GM19351 (cell line): ENCODE results near the gene IGSF21.

Experiments used
- ATAC-seq: cut with Tn5 transposase; IDR thresholded peaks from one replicate; pipeline ENCODE4 v1.9.1; 2021; ENCODE audit warnings: mild to moderate bottlenecking, moderate library complexity; ENCODE audit not compliant: unreplicated experiment

IGSF21 gene

GRCh38 chr1:18094096-18094495 lies 13.5 kb upstream of the IGSF21 start:
- ATAC-seq: no peak

DNA sequence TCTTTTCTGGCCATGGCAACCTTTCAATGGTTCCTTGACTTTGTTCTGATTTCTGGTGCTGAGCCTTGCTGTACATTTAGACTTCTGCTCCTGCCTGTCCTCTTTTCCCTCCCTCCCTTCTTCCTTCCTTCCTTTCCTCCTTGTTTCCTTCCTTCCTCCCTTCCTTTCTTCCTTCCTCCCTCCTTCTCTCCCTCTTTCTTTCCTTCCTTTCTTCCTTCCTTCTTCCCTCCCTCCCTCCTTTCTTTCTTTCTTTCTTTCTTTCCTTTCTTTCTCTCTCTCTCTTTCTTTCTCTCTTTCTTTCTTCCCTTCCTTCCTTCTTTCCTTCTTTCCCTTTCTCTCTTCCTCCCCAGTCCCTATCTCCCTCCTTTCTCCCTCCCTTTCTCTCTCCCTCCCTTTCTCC lies 10.4 kb upstream of the IGSF21 start:
- ATAC-seq: no peak

GRCh38 chr1:18099026-18099425 lies 8.6 kb upstream of the IGSF21 start:
- ATAC-seq: no peak

DNA sequence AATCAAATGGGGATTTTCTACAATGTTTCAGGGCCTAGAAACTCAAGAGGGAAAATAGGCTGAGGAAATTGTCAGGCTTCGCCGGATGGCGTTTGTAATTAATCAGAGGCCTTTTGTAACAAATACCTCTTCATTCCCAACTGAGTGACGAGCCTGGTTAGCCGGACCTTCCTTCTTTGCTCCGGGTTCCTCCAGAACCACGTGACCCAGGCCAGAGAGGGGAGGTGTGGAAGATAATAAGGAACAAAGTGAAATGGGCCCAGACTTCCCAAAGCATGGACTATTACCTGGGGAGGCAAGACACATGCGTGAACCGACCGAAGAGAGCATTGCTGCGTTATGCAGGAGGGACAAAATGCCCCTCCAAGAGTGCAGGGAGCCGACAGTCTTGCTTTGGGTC lies 7.5 kb upstream of the IGSF21 start:
- no peak for ATAC-seq

DNA sequence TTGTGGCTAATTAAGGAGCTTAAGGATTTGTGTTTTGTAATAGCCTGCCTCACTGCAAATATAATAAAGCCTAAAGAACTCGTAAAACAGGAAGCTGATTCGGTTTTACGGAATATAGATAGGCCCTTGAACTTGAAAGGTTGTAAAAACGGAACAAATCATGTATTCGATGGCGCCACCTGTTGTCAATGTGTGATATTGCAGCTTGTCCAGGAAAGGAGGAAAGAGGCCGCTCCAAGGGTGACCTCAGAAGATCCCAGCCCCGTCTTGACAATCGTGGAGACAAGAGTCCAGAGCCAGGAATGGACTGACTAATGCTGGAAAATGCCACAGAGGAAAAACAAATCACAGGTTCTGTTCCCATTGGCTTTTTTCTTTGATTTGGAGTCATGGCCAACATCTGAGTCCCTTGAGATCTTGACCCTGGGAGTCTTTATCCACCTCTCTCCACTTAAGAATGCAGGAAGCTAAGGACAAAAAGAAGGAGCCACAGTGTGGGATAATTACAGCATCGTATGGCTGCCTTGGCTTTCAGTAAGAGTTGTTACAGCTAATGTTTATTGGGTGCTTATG lies 7.0 kb upstream of the IGSF21 start:
- no peak for ATAC-seq

DNA sequence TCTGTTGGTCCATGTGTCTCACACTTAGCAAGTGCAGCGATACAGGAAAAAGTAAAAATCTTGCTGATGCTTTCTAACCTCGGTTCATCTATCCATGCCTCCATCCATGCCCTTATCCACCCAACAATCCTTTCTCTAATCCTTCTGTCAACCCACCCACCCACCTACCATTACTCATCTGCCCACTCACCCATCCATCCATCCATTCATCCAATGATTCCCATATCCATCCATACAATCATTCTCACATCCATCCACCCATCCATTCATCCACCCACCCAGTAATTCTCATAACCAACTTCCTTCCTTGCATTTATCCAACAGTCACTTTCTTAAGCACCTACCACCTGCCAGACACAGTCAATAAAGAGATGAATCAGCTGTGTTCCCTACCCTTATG lies 6.1 kb upstream of the IGSF21 start:
- no peak for ATAC-seq

DNA sequence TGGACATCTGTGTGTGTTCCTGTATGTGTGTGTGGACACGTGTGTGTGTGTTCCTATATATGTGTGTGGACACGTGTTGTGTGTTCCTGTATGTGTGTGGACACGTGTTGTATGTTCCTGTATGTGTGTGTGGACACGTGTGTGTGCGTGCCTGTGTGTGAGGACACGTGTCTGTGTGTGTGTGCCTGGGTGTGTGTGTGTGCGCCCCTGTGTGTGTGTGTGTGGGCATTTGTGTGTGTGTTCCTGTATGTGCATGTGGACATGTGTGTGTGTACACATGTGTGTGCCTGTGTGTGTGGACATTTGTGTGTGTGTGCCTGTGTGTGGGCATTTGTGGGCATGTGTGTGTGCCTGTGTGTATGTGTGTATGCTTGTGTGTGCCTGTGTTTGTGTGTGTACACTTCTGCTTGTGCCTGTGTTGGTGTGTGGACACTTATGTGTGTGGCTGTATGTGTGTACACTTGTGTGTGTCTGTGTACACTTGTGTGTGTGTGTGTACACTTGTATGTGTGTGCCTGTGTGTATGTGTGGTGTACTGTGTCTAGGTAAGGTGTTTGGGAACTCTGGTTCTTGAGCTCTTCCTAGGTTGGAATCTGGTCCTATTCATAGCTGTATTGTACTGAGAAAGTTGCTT lies 3.7 kb upstream of the IGSF21 start:
- ATAC-seq: no peak

DNA sequence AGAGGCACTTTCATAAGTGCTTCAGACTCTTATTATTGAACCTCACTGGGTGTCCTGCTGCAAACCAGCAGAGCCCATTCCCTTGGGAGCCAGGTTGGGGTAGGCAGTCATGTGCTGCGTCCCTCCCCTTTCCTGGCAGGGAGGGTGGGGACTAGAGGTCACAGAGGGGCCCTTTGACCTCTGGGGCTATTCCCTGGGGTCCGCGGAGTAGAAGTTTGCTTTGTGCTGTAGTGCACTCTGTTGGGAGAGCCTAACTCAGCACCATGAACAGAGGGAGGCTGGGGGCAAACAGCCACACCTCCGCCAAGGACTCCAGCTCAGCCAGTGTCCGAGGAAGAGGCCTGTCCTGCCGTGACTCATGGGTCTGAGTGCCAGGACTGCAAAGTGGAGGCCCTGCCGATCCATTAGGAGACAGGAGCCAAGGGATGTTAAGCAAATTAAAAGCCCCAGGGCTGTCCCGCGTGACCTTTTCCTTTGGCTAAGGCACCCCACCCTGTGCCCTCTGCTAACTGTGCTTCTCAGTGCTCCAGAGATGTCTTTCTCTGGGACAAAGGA lies 3.0 kb upstream of the IGSF21 start:
- ATAC-seq: no peak

GRCh38 chr1:18105196-18105595 lies 2.4 kb upstream of the IGSF21 start:
- ATAC-seq: no peak

GRCh38 chr1:18108299-18109057 lies 880 bp downstream of the IGSF21 start:
- ATAC-seq: no peak

DNA sequence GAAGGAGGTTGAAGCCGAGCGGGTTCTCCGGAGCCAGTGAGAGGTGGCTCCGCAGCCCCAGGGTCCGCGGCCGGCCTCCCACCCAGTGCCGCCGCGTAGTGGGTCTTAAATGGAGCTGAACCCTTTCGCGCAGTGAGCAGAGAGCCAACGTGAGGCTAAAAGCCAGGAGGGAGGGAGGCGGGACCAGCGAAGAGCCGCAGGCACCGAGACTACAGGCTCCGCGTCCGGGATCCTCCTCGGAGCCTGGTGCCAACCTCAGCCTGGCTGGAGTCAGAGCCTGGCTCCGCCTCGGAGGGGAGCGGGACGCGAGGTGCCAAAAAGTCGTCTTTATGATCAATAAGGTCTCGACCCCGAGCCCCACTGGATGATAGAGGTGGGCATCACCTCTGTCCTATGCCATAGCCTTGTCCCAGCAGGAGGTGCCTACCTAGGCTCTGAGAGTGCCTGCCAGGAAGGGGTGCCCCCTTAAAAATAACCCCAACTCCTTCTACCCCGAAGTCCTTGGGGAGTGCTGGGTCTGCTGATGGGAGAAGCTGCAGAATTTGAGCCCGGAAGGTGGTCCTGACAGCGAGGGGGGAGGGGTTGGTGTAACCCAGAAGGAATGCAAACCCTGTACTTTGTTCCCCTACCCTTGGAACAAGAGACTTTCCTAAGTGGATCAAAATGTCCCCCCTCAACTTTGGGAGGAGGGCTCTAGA lies 1.6 kb downstream of the IGSF21 start:
- ATAC-seq: no peak

- no peak for ATAC-seq
Measured at GRCh38 chr1:18109756-18110597, 2.4 kb downstream of the IGSF21 start.

DNA sequence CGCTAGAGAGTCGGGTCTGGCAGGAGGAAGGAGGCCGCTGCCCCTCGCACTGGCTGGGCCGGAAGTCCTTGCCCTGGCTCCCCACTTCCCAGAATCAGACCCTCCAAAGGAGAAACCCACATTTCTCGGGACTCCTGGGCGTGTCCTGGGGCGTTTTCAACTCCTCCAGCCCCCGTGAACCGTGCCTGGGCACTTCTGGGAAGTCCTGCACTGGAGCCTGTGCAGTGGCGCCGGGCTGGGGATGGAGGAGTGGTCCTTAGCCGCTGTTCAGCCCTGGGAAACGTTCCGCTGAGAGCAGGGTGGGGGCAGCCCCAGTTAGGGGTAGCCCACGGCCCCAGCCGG lies 3.0 kb downstream of the IGSF21 start:
- no peak for ATAC-seq

- ATAC-seq: no peak
Measured at GRCh38 chr1:18110968-18111367, 3.4 kb downstream of the IGSF21 start.

DNA sequence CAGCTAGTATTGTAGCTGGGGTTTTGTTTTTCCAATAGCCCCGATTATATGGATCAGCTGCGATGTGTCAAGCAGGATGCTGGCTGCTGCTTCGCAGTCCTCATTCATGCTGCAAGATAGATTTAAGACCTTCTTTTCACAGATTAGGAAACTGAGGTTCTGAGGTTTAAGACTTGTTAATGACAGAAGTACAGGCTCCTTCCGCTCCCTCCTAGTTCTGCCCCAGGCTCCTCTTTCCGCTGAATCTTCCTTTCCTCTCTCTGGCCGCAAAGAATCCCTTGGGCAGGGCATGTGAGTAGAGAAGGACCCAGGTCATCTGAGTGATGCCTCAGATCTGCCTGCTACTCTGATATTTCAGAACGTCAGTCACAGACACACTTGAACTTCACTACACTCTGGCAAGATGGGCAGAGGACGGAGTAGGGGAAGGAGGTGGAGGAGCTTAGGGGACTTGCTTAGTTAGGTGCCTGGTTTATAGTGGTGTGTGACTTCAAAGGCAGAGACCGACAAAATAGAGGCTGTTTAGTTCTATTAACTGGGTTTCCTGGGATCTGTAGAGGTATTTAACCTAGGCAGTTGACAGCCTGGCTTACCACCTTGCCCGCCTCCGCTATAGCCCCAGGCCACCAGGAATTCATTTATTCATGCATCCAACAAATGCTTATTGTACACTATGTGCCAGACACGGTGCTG lies 4.2 kb downstream of the IGSF21 start:
- ATAC-seq: no peak

DNA sequence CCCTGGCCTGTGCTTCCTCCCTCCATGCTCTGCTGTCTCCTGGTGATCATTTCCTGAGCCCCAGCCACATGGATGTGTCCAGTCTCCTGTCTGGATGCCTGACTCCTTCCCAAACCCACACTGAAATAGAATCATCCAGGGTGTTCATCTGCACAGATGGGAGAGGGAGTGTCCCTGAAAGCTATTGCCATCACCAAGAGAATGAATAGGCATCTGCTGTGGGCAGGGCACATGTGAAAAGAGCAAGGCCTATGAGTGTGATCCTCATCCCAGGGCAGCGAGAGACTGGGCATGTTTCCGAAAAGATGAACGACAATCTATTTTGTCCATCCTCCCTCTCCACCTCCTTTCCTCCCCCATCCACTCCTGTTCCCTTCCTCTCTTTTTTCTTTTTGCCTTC lies 5.0 kb downstream of the IGSF21 start:
- no peak for ATAC-seq

DNA sequence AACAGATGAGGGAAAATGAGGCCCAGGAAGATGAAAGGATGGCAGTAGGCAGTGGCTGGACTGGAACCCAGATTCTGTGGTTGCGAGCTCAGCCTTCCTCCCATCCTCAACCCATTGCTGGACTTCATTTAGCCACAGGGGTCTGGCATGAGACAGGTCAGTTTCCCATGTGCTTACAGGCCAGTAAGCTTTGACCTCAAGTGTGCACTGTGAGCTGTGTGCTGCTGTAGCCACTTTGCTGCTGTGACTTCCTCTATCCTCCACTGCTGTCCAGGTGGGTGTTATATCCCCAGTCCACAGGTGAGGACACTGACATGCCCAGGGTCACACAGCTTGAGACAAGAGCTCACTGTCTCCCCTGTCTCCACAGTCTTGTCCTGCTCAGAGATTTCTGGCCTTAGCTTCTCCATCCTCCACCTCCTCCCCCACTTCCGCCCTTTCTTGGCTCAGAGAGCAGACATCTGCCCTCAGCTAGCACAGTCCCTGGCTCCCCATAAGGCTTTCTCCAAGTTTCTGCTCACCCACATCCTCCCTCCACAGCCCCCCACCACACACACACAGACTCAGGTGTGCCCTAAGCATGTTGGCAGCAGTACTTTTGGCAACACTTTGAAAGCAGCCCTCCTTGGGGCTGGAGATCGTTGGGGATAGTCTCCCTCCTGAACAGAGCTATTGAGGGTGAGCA lies 7.3 kb downstream of the IGSF21 start:
- ATAC-seq: no peak

- no peak for ATAC-seq
Measured at GRCh38 chr1:18116777-18117176, 9.2 kb downstream of the IGSF21 start.

DNA sequence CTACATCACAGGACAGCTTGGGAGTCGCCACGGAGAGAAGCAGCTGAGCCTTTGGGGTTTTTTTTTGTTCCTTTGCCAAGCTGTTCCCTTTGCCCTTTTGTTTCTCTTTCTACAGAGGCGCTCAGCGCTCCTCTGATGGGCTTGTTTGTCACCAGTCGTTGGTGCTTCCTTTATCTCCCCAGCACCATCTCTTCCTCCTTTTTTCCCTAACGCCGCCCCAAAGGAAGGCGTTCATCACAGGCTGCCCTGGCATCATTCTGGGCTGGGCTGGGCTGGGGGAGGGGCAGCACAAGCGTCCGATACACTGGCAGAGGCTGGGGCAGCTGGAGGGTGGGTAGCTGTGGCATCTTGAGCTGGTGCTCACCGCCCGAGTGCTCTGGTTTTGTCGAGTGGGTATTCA lies 10.5 kb downstream of the IGSF21 start:
- no peak for ATAC-seq

DNA sequence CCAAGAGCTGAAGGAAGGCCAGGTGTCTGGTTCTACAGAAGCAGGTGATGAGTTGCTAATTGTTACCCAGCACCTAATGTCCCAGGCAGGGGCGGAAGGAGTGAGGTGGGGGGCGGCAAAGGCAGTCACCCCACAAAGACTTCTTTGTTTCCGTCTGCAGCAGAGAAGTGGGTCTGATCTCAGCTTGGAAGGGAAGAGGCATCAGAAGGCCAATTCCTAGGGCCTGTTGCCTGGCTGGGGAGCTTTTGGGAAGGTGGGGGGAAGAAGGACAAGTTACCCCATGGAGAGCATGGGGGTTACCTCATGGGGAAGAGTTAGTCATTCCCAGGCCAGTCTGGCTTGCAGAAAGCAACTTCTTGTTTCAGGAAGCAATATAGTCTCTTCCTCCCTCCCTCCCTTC lies 10.9 kb downstream of the IGSF21 start:
- no peak for ATAC-seq
